HEK293T (cell line): ENCODE data around the gene TAC3.

Source experiments
- CTCF ChIA-PET: fragments of 350-600 bp; formaldehyde crosslinking; extraction: SDS; loops from one replicate; lab custom pipeline; 2021; ENCODE audit warnings: antibody characterized with exemption, inconsistent platforms; lab: Yijun Ruan, JAX
- POLR2A ChIA-PET: fragments of 350-600 bp; formaldehyde crosslinking; extraction: SDS; loops from one replicate; lab custom pipeline; 2020; ENCODE audit warnings: antibody characterized with exemption, inconsistent platforms; lab: Yijun Ruan, JAX
- DNase-seq: peaks from one replicate; pipeline ENCODE4 v3.0.0; 2012; ENCODE audit warnings: mixed read lengths; ENCODE audit errors: extremely low spot score
- ARNT ChIP-seq: fragments of 450-650 bp; IDR thresholded peaks from 2 replicates; pipeline ENCODE4 v1.6.1; 2017; ENCODE audit warnings: mild to moderate bottlenecking
- BHLHE40 ChIP-seq: fragments of 450-650 bp; IDR thresholded peaks from 2 replicates; pipeline ENCODE4 v1.6.1; 2016; ENCODE audit warnings: mild to moderate bottlenecking, moderate library complexity, borderline replicate concordance
- CTBP1 ChIP-seq: fragments of 450-650 bp; IDR thresholded peaks from 2 replicates; pipeline ENCODE4 v1.6.1; 2016; ENCODE audit warnings: borderline replicate concordance
- ELF4 ChIP-seq: fragments of 450-650 bp; IDR thresholded peaks from 2 replicates; pipeline ENCODE4 v1.6.1; 2017; ENCODE audit warnings: antibody characterized with exemption
- FOXA1 ChIP-seq: fragments of 450-650 bp; IDR thresholded peaks from 2 replicates; pipeline ENCODE4 v1.6.1; 2016; ENCODE audit warnings: mild to moderate bottlenecking
- FOXK2 ChIP-seq: fragments of 450-650 bp; IDR thresholded peaks from 2 replicates; pipeline ENCODE4 v1.6.1; 2016; ENCODE audit warnings: mild to moderate bottlenecking
- FOXM1 ChIP-seq: fragments of 450-650 bp; IDR thresholded peaks from 2 replicates; pipeline ENCODE4 v1.6.1; 2017; ENCODE audit warnings: mild to moderate bottlenecking, borderline replicate concordance
- HDGF ChIP-seq: fragments of 450-650 bp; IDR thresholded peaks from 2 replicates; pipeline ENCODE4 v1.6.1; 2017; ENCODE audit warnings: antibody characterized with exemption, borderline replicate concordance
- L3MBTL2 ChIP-seq: fragments of 450-650 bp; conservative IDR thresholded peaks from 2 replicates; pipeline ENCODE4 v1.6.1; 2016; ENCODE audit warnings: mild to moderate bottlenecking
- LEF1 ChIP-seq: fragments of 450-650 bp; IDR thresholded peaks from 2 replicates; pipeline ENCODE4 v1.6.1; 2017; ENCODE audit warnings: mild to moderate bottlenecking, borderline replicate concordance
- NFRKB ChIP-seq: fragments of 450-650 bp; IDR thresholded peaks from 2 replicates; pipeline ENCODE4 v1.6.1; 2016; ENCODE audit warnings: mild to moderate bottlenecking, moderate library complexity
- PKNOX1 ChIP-seq: fragments of 450-650 bp; IDR thresholded peaks from 2 replicates; pipeline ENCODE4 v1.6.1; 2016
- SP1 ChIP-seq: fragments of 450-650 bp; IDR thresholded peaks from 2 replicates; pipeline ENCODE4 v1.6.1; 2017
- SUZ12 ChIP-seq: fragments of 450-650 bp; IDR thresholded peaks from 2 replicates; pipeline ENCODE4 v1.6.1; 2016; ENCODE audit warnings: mild to moderate bottlenecking
- TARDBP ChIP-seq: fragments of 450-650 bp; IDR thresholded peaks from 2 replicates; pipeline ENCODE4 v1.6.1; 2016
- ZNF384 ChIP-seq: fragments of 450-650 bp; IDR thresholded peaks from 2 replicates; pipeline ENCODE4 v1.6.1; 2016

The TAC3 gene

GRCh38 chr12:57046086-57046791 lies 29.9 kb upstream of the TAC3 start:
- CTCF ChIA-PET = no interaction called here
- POLR2A ChIA-PET = no interaction called here

GRCh38 chr12:57044889-57045288 lies 28.6 kb upstream of the TAC3 start:
- TF ChIP-seq PKNOX1 = no peak
- no peak for TF ChIP-seq NFRKB
- ChIA-PET POLR2A (no interaction called here), CTCF (no interaction called here)
- no peak for DNase-seq

More at GRCh38 chr12:57046086-57046791, 29.9 kb upstream of the TAC3 start:
- no peak for DNase-seq
- no peak for TF ChIP-seq ZNF384
- no peak for TF ChIP-seq ELF4
- TF ChIP-seq TARDBP = no peak
- no peak for TF ChIP-seq LEF1
- no peak for TF ChIP-seq L3MBTL2
- no peak for TF ChIP-seq PKNOX1
- no peak for TF ChIP-seq NFRKB
- TF ChIP-seq ARNT = no peak
- no peak for TF ChIP-seq FOXK2
- TF ChIP-seq FOXM1 = no peak
- no peak for TF ChIP-seq HDGF
- no peak for TF ChIP-seq FOXA1
- no peak for TF ChIP-seq SP1
- TF ChIP-seq BHLHE40 = no peak
- TF ChIP-seq CTBP1 = no peak

GRCh38 chr12:57044468-57044867 lies 28.1 kb upstream of the TAC3 start:
- POLR2A ChIA-PET = no interaction called here
- CTCF ChIA-PET = no interaction called here
- TF ChIP-seq BHLHE40 (no peak), ZNF384 (no peak), FOXK2 (no peak), ELF4 (no peak), ARNT (no peak), L3MBTL2 (no peak), LEF1 (no peak), FOXM1 (no peak), TARDBP (no peak), NFRKB (no peak), PKNOX1 (no peak), HDGF (no peak), CTBP1 (no peak), FOXA1 (no peak)
- DNase-seq = no peak

- POLR2A ChIA-PET = no interaction called here
- no peak for DNase-seq
- CTCF ChIA-PET = no interaction called here
- TF ChIP-seq FOXA1 (no peak), FOXM1 (no peak), LEF1 (no peak), SUZ12 (no peak), NFRKB (no peak), SP1 (no peak), HDGF (no peak), PKNOX1 (no peak), CTBP1 (no peak), ARNT (no peak), ELF4 (no peak), L3MBTL2 (no peak), ZNF384 (no peak), FOXK2 (no peak)
Measured at GRCh38 chr12:57042695-57043094, 26.4 kb upstream of the TAC3 start.

- POLR2A ChIA-PET = interaction anchor here (0.9 to 1.7 kb wide), 2 partner anchors 12 to 38 kb away, joined by 3 to 5 read pairs; partner anchors contain the start of gene NEMP1
- no peak for DNase-seq
- CTCF ChIA-PET = interaction anchor here (0.6 to 1.1 kb wide), 3 partner anchors 8 to 134 kb away, joined by 3 to 4 read pairs (median 3); no protein-coding TSS in a partner anchor
- no peak for TF ChIP-seq FOXA1
- no peak for TF ChIP-seq PKNOX1
- no peak for TF ChIP-seq ELF4
- no peak for TF ChIP-seq L3MBTL2
- TF ChIP-seq TARDBP = no peak
- no peak for TF ChIP-seq ZNF384
- no peak for TF ChIP-seq LEF1
- no peak for TF ChIP-seq FOXK2
- no peak for TF ChIP-seq NFRKB
- TF ChIP-seq SP1 = no peak
- TF ChIP-seq SUZ12 = no peak
Measured at GRCh38 chr12:57040750-57041149, 24.4 kb upstream of the TAC3 start.
